K562 (cell line): ENCODE results near the gene KRAS. TPM values are rescaled to one million over a fixed set of nuclear protein-coding genes. Genes with fewer than 3 reads are reported as not detected.

ENCODE experiments used
- ATF3 ChIP-seq, 2 experiments: fragments of 450-650 bp in 1 of 2; sonication (generic) in 1 of 2; formaldehyde crosslinking in 1 of 2; IDR thresholded peaks in 1 of 2; conservative IDR thresholded peaks in 1 of 2; 2 replicates each; pipeline versions ENCODE4 v1.6.1 to v1.8.1; 2016 to 2023; ENCODE audit warnings: mild to moderate bottlenecking in 2 of 2, moderate library complexity in 2 of 2, inconsistent platforms in 1 of 2, missing genetic modification reagents in 1 of 2
- CCNT2 ChIP-seq: IDR thresholded peaks from 2 replicates; pipeline ENCODE4 v1.6.1; 2011; ENCODE audit warnings: borderline replicate concordance, low read depth, mild to moderate bottlenecking, moderate library complexity, mixed read lengths, low read length; ENCODE audit not compliant: insufficient read length; ENCODE audit errors: extremely low read depth
- DIDO1 ChIP-seq: fragments of 450-650 bp; IDR thresholded peaks from 2 replicates; pipeline ENCODE4 v1.6.1; 2016; ENCODE audit warnings: low read depth, missing biosample characterization, missing genetic modification characterization
- DPF2 ChIP-seq: fragments of 450-650 bp; IDR thresholded peaks from 2 replicates; pipeline ENCODE4 v1.6.1; 2016
- ELF1 ChIP-seq: fragments of 200-800 bp; sonication (Bioruptor generic); IDR thresholded peaks from 2 replicates; pipeline ENCODE4 v1.6.1; 2016; ENCODE audit warnings: missing genetic modification characterization, missing compliant biosample characterization
- EP400 ChIP-seq: fragments of 450-650 bp; IDR thresholded peaks from 2 replicates; pipeline ENCODE4 v1.6.1; 2017; ENCODE audit warnings: antibody characterized with exemption, mild to moderate bottlenecking, moderate library complexity
- ESRRA ChIP-seq: fragments of 450-650 bp; IDR thresholded peaks from 2 replicates; pipeline ENCODE4 v1.6.1; 2014; ENCODE audit warnings: low read depth, mild to moderate bottlenecking, moderate library complexity, borderline replicate concordance
- HCFC1 ChIP-seq: IDR thresholded peaks from 2 replicates; pipeline ENCODE4 v1.6.1; 2012; ENCODE audit warnings: low read depth, low read length, improper control_type of control experiment
- HDAC1 ChIP-seq, 2 experiments: fragments of 450-650 bp; IDR thresholded peaks; 2 replicates each; pipeline ENCODE4 v1.6.1; 2016 to 2017; ENCODE audit warnings: inconsistent platforms in 1 of 2, mild to moderate bottlenecking in 1 of 2, moderate library complexity in 1 of 2
- IRF2 ChIP-seq: sonication (generic); formaldehyde crosslinking; IDR thresholded peaks from 2 replicates; pipeline ENCODE4 v1.8.1; 2022; ENCODE audit warnings: mild to moderate bottlenecking, missing genetic modification reagents
- MNT ChIP-seq, 2 experiments: fragments of 450-650 bp; conservative IDR thresholded peaks; 2 replicates each; pipeline ENCODE4 v1.6.1; 2017; ENCODE audit warnings: mild to moderate bottlenecking in 2 of 2, moderate library complexity in 2 of 2
- MTA1 ChIP-seq: fragments of 450-650 bp; IDR thresholded peaks from 2 replicates; pipeline ENCODE4 v1.6.1; 2017; ENCODE audit warnings: borderline replicate concordance
- PHF20 ChIP-seq: fragments of 450-650 bp; IDR thresholded peaks from 2 replicates; pipeline ENCODE4 v1.6.1; 2018; ENCODE audit not compliant: partially characterized antibody
- POLR2B ChIP-seq: fragments of 450-650 bp; IDR thresholded peaks from 2 replicates; pipeline ENCODE4 v1.6.1; 2018; ENCODE audit warnings: low read depth; ENCODE audit not compliant: partially characterized antibody
- POLR2G ChIP-seq: fragments of 200-400 bp; formaldehyde crosslinking; IDR thresholded peaks from 2 replicates; pipeline ENCODE4 v1.6.1; 2017; ENCODE audit warnings: low read depth, mild to moderate bottlenecking, antibody characterized with exemption, low read length, moderate library complexity
- RBM14 ChIP-seq: fragments of 200-400 bp; formaldehyde crosslinking; IDR thresholded peaks from 2 replicates; pipeline ENCODE4 v1.6.1; 2018; ENCODE audit warnings: low read depth, mild to moderate bottlenecking, low read length, moderate library complexity, borderline replicate concordance; ENCODE audit not compliant: insufficient read depth
- SMAD1 ChIP-seq: fragments of 150-350 bp; IDR thresholded peaks from 2 replicates; pipeline ENCODE4 v1.6.1; 2014; ENCODE audit warnings: low read length, low read depth; ENCODE audit not compliant: partially characterized antibody
- TRIM24 ChIP-seq, 2 experiments: fragments of 450-650 bp; IDR thresholded peaks; 2 replicates each; pipeline ENCODE4 v1.6.1; 2016
- VEZF1 ChIP-seq: fragments of 200-800 bp; sonication (Bioruptor generic); IDR thresholded peaks from 2 replicates; pipeline ENCODE4 v1.6.1; 2017; ENCODE audit warnings: missing genetic modification characterization, missing compliant biosample characterization
- ZNF165 ChIP-seq: fragments of 250-450 bp; sonication (Bioruptor Pico); IDR thresholded peaks from 2 replicates; pipeline ENCODE4 v1.4.0; 2020; ENCODE audit warnings: borderline replicate concordance
- ZNF511 ChIP-seq: sonication (generic); formaldehyde crosslinking; IDR thresholded peaks from 2 replicates; pipeline ENCODE4 v1.8.0; 2022; ENCODE audit warnings: mild to moderate bottlenecking, missing genetic modification reagents
- polyA plus RNA-seq, 8 experiments: library from polyadenylated mRNA; depleted of rRNA in 4 of 8; stranded (reverse) in 5 of 8; unstranded in 3 of 8; fragments of >200 nt; fragmentation: Nextera tagmentation in 2 of 8; fragmentation: Illumina TruSeq in 1 of 8; extraction: Ambion mirVana in 2 of 8; extraction: Trizol in 1 of 8; gene quantifications; 2 replicates each; pipeline versions ENCODE4 v1.2.1 to v1.2.3, GENCODE V29; 2011 to 2014; ENCODE audit warnings: inconsistent platforms in 1 of 8, missing spikeins in 1 of 8
- total RNA-seq, 7 experiments: library from RNA; depleted of rRNA in 6 of 7; stranded (reverse); fragments of >200 nt in 6 of 7; fragmentation: Illumina TruSeq in 2 of 7; extraction: Trizol in 2 of 7; gene quantifications; 2 replicates each; pipeline versions ENCODE4 v1.2.1 to v1.2.3, GENCODE V29; 2011 to 2021; ENCODE audit warnings: low replicate concordance in 1 of 7

KRAS gene
- total and polyA plus RNA-seq, 9 of the 15 experiments (the other 6 are each of a cell fraction or from before 2014, with no cell fraction given): 7.2 to 21.2 (median 12.7) TPM

GRCh38 chr12:25195056-25195971 is 55.4 kb downstream of the KRAS start, which contains the start of the genes DNAI7 and ETFRF1 (continued):
- TF ChIP-seq ZNF165 (CRISPR knock-in tag) (no peak), ELF1 (peak; percentile 77), POLR2G (peak; percentile 95), ATF3 (IDR thresholded peaks at IDR 0.05) (no peak), ATF3 (CRISPR knock-in tag; conservative IDR thresholded peaks at IDR 0.05) (0 out of 2 replicates have a peak, but pooled peaks have one; percentile 33), EP400 (peak; percentile 84), ZNF511 (CRISPR knock-in tag) (peak; percentile 37; the same call in 1 of the 2 replicates), SMAD1 (peak; percentile 67), MNT (conservative IDR thresholded peaks at IDR 0.05) (peak; percentile 66 to 77), POLR2B (peak; percentile 92), HCFC1 (peak; percentile 47), CCNT2 (peak; percentile 53), TRIM24 (IDR thresholded peaks at IDR 0.05) (peak in 1 of 2 experiments; percentile 49; a peak in 1 of 4 replicates), DIDO1 (tag) (0 out of 2 replicates have a peak, but pooled peaks have one; percentile 28), VEZF1 (CRISPR knock-in tag) (peak; percentile 73), IRF2 (CRISPR knock-in tag) (no peak), MTA1 (0 out of 2 replicates have a peak, but pooled peaks have one; percentile 31), DPF2 (peak; percentile 51; the same call in 1 of the 2 replicates), ESRRA (peak; percentile 60; the same call in 1 of the 2 replicates), HDAC1 (IDR thresholded peaks at IDR 0.05) (peak; percentile 31 to 70; a peak in 1 of 4 replicates), PHF20 (peak; percentile 89), RBM14 (no peak)
